GM12878 (cell line): Measurements from ENCODE around the gene HSPA4. TPM values are rescaled to one million over a fixed set of nuclear protein-coding genes. Genes with fewer than 3 reads are reported as not detected.
A peak's percentile ranks its signal among the peaks of the same experiment; 100 is the strongest.

Experiments
- ATAC-seq: fragments of 200-7000 bp; cut with Tn5 transposase; 3 replicates; pipeline ENCODE4 v1.9.1; 2020; ENCODE audit warnings: mild to moderate bottlenecking, moderate library complexity
- BruUV-seq: library from RNA; stranded (reverse); fragments of 400-500 nt; replicated peaks from 2 replicates; lab custom pipeline; 2021; lab: Mats Ljungman, UMichigan
- CTCF ChIA-PET: fragments of 300-600 bp; sonication (Branson Sonifier 250); formaldehyde crosslinking; extraction: SDS; loops from one replicate; lab custom pipeline; 2021; ENCODE audit warnings: inconsistent platforms; lab: Yijun Ruan, JAX
- POLR2A ChIA-PET: fragments of 350-600 bp; formaldehyde crosslinking; extraction: SDS; loops from one replicate; lab custom pipeline; 2021; ENCODE audit warnings: inconsistent platforms; lab: Charles Lee
- RAD21 ChIA-PET: fragments of 300-600 bp; sonication (Branson Sonifier 250); formaldehyde crosslinking; loops from one replicate; lab custom pipeline; 2023; ENCODE audit warnings: antibody characterized with exemption; ENCODE audit not compliant: unreplicated experiment; lab: Charles Lee
- SMC1A ChIA-PET: fragments of 300-600 bp; sonication (Branson Sonifier 250); formaldehyde crosslinking; loops from one replicate; lab custom pipeline; 2023; ENCODE audit not compliant: unreplicated experiment, uncharacterized antibody; lab: Charles Lee
- DNase-seq: peaks from one replicate; pipeline ENCODE4 v3.0.0-alpha.2; 2011; ENCODE audit warnings: low read depth, low spot score
- FAIRE-seq: peaks from 3 replicates; lab custom pipeline; 2011; peaks lifted over from hg19 to GRCh38; lab: Jason Lieb, UNC
- H2AFZ ChIP-seq: 2 replicates; pipeline ENCODE4 v1.6.0; 2011; ENCODE audit warnings: low read depth, low read length, control low read depth; ENCODE audit not compliant: control insufficient read depth
- H3K27ac ChIP-seq: 2 replicates; pipeline ENCODE4 v1.5.1; 2011; ENCODE audit warnings: control low read depth; ENCODE audit not compliant: control insufficient read depth, insufficient read depth
- H3K27me3 ChIP-seq, 2 experiments: replicated peaks in 1 of 2; 2 replicates each; pipeline versions ENCODE4 v1.6.0 to v1.6.1; 2011; ENCODE audit warnings: low read length in 1 of 2; ENCODE audit not compliant: control insufficient read depth in 2 of 2, insufficient read depth in 2 of 2
- H3K36me3 ChIP-seq, 2 experiments: 2 replicates each; pipeline ENCODE4 v1.5.1; 2011; ENCODE audit warnings: low read length in 1 of 2; ENCODE audit not compliant: control insufficient read depth in 2 of 2, insufficient read depth in 2 of 2
- H3K4me1 ChIP-seq: 2 replicates; pipeline ENCODE4 v1.6.1; 2011; ENCODE audit warnings: mild to moderate bottlenecking, low read length, moderate library complexity, mixed read lengths; ENCODE audit not compliant: control insufficient read depth, insufficient read depth
- H3K4me2 ChIP-seq: 2 replicates; pipeline ENCODE4 v1.6.0; 2011; ENCODE audit warnings: control low read depth; ENCODE audit not compliant: control insufficient read depth, insufficient read depth
- H3K4me3 ChIP-seq: fragments of 200-600 bp; sonication (generic); 2 replicates; pipeline ENCODE4 v1.5.1; 2016
- H3K79me2 ChIP-seq: 2 replicates; pipeline ENCODE4 v1.6.0; 2011; ENCODE audit warnings: low read length; ENCODE audit not compliant: control insufficient read depth, insufficient read depth
- H3K9ac ChIP-seq: 2 replicates; pipeline ENCODE4 v1.8.0; 2011; ENCODE audit warnings: low read length, control low read depth, mixed read lengths; ENCODE audit not compliant: control insufficient read depth, insufficient read depth
- H3K9me3 ChIP-seq: replicated peaks from 3 replicates; pipeline ENCODE4 v1.5.1; 2011; ENCODE audit warnings: mild to moderate bottlenecking, low read length; ENCODE audit not compliant: control insufficient read depth, insufficient read depth
- H4K20me1 ChIP-seq: 2 replicates; pipeline ENCODE4 v1.6.0; 2011; ENCODE audit not compliant: control insufficient read depth, insufficient read depth
- ESRRA ChIP-seq: IDR thresholded peaks from 2 replicates; pipeline ENCODE4 v1.6.1; 2012; ENCODE audit warnings: mild to moderate bottlenecking, low read length, improper control_type of control experiment
- HCFC1 ChIP-seq: fragments of 150-350 bp; IDR thresholded peaks from 2 replicates; pipeline ENCODE4 v1.6.1; 2014; ENCODE audit warnings: low read length
- HDAC2 ChIP-seq: fragments of 200-600 bp; sonication (generic); IDR thresholded peaks from 2 replicates; pipeline ENCODE4 v1.6.1; 2017
- MEF2B ChIP-seq: fragments of 450-650 bp; IDR thresholded peaks from 2 replicates; pipeline ENCODE4 v1.6.1; 2018; ENCODE audit warnings: mild to moderate bottlenecking, moderate library complexity; ENCODE audit not compliant: partially characterized antibody, poor library complexity, severe bottlenecking
- MTA3 ChIP-seq: IDR thresholded peaks from 2 replicates; pipeline ENCODE4 v1.6.1; 2012; ENCODE audit warnings: low read length, inconsistent platforms, borderline replicate concordance
- NRF1 ChIP-seq: conservative IDR thresholded peaks from 2 replicates; pipeline ENCODE4 v1.6.1; 2011; ENCODE audit warnings: mild to moderate bottlenecking, low read depth, low read length, improper control_type of control experiment
- RB1 ChIP-seq: fragments of 450-650 bp; formaldehyde crosslinking; IDR thresholded peaks from 2 replicates; pipeline ENCODE4 v1.6.1; 2017; ENCODE audit warnings: mild to moderate bottlenecking, borderline replicate concordance
- SIN3A ChIP-seq: IDR thresholded peaks from 2 replicates; pipeline ENCODE4 v1.6.1; 2012; ENCODE audit warnings: low read depth, low read length, improper control_type of control experiment
- SIX5 ChIP-seq: IDR thresholded peaks from 2 replicates; pipeline ENCODE4 v1.6.1; 2011; ENCODE audit warnings: mild to moderate bottlenecking, low read depth, low read length, moderate library complexity; ENCODE audit not compliant: severe bottlenecking
- SMC3 ChIP-seq: IDR thresholded peaks from 2 replicates; pipeline ENCODE4 v1.6.1; 2011; ENCODE audit warnings: low read length, improper control_type of control experiment, borderline replicate concordance
- SPI1 ChIP-seq: IDR thresholded peaks from 2 replicates; pipeline ENCODE4 v1.6.1; 2011; ENCODE audit warnings: low read depth, mild to moderate bottlenecking, low read length, moderate library complexity, borderline replicate concordance; ENCODE audit not compliant: insufficient read depth
- ZNF217 ChIP-seq: fragments of 450-650 bp; IDR thresholded peaks from 2 replicates; pipeline ENCODE4 v1.6.1; 2017; ENCODE audit warnings: antibody characterized with exemption, mild to moderate bottlenecking
- WGBS: methylation state at CpG from one replicate; pipeline ENCODE4 v1.1.6; 2016; ENCODE audit warnings: low lambda C conversion rate; ENCODE audit not compliant: insufficient replicate concordance, insufficient coverage; ENCODE audit errors: missing lambda C conversion rate; 5-methylcytosine and 5-hydroxymethylcytosine counted together
- in situ Hi-C: fragments of 300-500 bp; cut with MboI; formaldehyde crosslinking; loops from 9 replicates; pipeline ENCODE4 v1.14.3; 2018; ENCODE audit warnings: mixed read lengths
- intact Hi-C: fragments of 100-400 bp; cut with micrococcal nuclease; formaldehyde crosslinking; loops from one replicate; pipeline ENCODE4 v1.14.2; 2022; ENCODE audit not compliant: unreplicated experiment
- polyA plus RNA-seq, 11 experiments: library from polyadenylated mRNA; depleted of rRNA in 4 of 11; unstranded in 6 of 11; stranded (reverse) in 5 of 11; fragments of >200 nt; fragmentation: Nextera tagmentation in 4 of 11; fragmentation: Illumina TruSeq in 1 of 11; extraction: Ambion mirVana in 4 of 11; extraction: Trizol in 1 of 11; gene quantifications; 1 replicate in 1 of 11; 2 replicates in 10 of 11; pipeline versions ENCODE4 v1.2.1 to v1.2.3, GENCODE V29; 2011 to 2016; ENCODE audit warnings: inconsistent platforms in 2 of 11, missing spikeins in 2 of 11, low read depth in 1 of 11
- total RNA-seq, 4 experiments: library from RNA; depleted of rRNA in 3 of 4; stranded (reverse); fragments of >200 nt in 3 of 4; fragmentation: Illumina TruSeq in 1 of 4; extraction: Trizol in 1 of 4; gene quantifications; 2 replicates each; pipeline versions ENCODE4 v1.2.1 to v1.2.3, GENCODE V29; 2013 to 2021
- TF ChIP-seq, protein P1 (sequence below): fragments of 450-650 bp; IDR thresholded peaks from 2 replicates; pipeline ENCODE4 v1.6.1; 2017; ENCODE audit warnings: low read depth, mild to moderate bottlenecking, moderate library complexity
- TF ChIP-seq, protein P2 (sequence below): fragments of 450-650 bp; IDR thresholded peaks from 2 replicates; pipeline ENCODE4 v1.6.1; 2017; ENCODE audit warnings: mild to moderate bottlenecking

HSPA4 gene
- total and polyA plus RNA-seq, 10 of the 15 experiments (the other 5 are each of a cell fraction or from before 2014, with no cell fraction given) = 61.6 to 234 (median 116) TPM

DNA sequence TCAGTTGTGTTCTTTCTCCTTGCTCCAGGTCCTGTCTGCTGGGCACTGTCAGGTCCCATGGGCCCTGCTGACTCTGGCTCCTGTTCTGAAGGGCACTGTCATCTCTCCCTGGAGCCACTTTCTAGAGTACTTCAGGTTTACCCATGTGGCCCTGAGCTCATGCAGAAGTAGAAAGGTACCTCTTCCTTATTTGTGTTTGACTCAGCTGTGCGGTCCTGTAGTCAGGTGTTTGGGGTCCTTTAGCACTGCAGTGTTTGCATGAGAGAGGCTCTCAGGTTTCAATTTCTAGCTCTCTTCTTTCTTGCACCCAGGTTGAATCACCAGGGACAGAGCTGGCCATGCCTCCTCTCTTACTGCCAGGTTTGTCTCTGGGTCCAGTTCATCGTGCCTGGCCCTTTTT lies 71.5 kb downstream of the HSPA4 start:
- H3K9ac ChIP-seq = no peak overlapping the region
- no peak overlapping the region; the same call in 1 of the 2 replicates for H2AFZ ChIP-seq
- ChIA-PET SMC1A (interaction anchor here (0.8 to 1.1 kb wide), 2 partner anchors 15 to 114 kb away, joined by 3 read pairs; no protein-coding TSS in a partner anchor), CTCF (interaction anchor here (0.8 kb wide), 1 partner anchor 13 kb away, joined by 3 read pairs; no protein-coding TSS in a partner anchor), POLR2A (no interaction called here), RAD21 (interaction anchor here (1.2 to 2.2 kb wide), 2 partner anchors 9 to 164 kb away, joined by 3 to 8 read pairs; no protein-coding TSS in a partner anchor)
- 5% methylated on average over 2 of the region's 2 CpGs for WGBS
- no peaks in the 10 kb centered on the region; the same call in 1 of the 2 replicates for H3K4me1 ChIP-seq
- DNase-seq (no peak), ATAC-seq (peak; percentile 66), FAIRE-seq (no peak)
- no peaks in the 10 kb centered on the region for H3K36me3 ChIP-seq
- H3K79me2 ChIP-seq = no peaks in the 10 kb centered on the region
- in situ Hi-C loops (no loop called here), intact Hi-C loops (no loop called here)
- no peak overlapping the region for H3K4me2 ChIP-seq
- no peak overlapping the region for H3K27ac ChIP-seq
- H3K9me3 ChIP-seq = no peaks in the 10 kb centered on the region
- TF ChIP-seq ZNF217 (no peak), MTA3 (no peak), SPI1 (no peak; the same call in 1 of the 2 replicates)
- H3K27me3 ChIP-seq = no peaks in the 10 kb centered on the region; a peak in 1 of 4 replicates
- no TSS peak for BruUV-seq
- H3K4me3 ChIP-seq = no peak overlapping the region
- H4K20me1 ChIP-seq = no peaks in the 10 kb centered on the region; the same call in 1 of the 2 replicates

DNA sequence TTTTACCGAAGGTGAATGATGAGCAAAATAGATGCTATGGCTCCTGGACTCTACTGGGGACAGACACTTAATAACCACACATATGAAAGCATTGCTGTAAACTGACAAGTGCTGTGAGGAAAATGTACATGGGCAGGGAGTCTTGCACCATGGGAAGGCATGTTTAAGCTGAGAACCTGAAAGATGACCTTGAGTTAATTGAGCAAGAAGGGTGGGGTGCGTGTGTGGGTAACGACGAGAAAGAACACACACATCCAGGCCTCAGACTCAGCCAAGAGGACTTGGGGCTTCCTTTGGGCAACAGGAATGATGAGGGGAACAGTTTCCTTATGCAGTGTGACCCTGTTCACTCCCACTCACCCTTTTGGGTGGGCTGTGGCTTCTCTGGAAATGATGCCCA lies 73.1 kb downstream of the HSPA4 start:
- Histone ChIP-seq H3K9ac (no peak overlapping the region), H4K20me1 (no peaks in the 10 kb centered on the region; the same call in 1 of the 2 replicates), H3K4me2 (no peak overlapping the region), H2AFZ (no peak overlapping the region), H3K4me3 (no peak overlapping the region), H3K4me1 (no peaks in the 10 kb centered on the region; the same call in 1 of the 2 replicates), H3K36me3 (no peaks in the 10 kb centered on the region), H3K9me3 (no peaks in the 10 kb centered on the region), H3K27me3 (no peaks in the 10 kb centered on the region; a peak in 1 of 4 replicates), H3K79me2 (no peaks in the 10 kb centered on the region), H3K27ac (no peak overlapping the region)
- RAD21 ChIA-PET = no interaction called here
- POLR2A ChIA-PET = no interaction called here
- BruUV-seq = no TSS peak
- CTCF ChIA-PET = no interaction called here
- DNase-seq (no peak), ATAC-seq (no peak), FAIRE-seq (no peak)
- intact Hi-C loops (no loop called here), in situ Hi-C loops (no loop called here)
- SMC1A ChIA-PET = no interaction called here
- TF ChIP-seq NRF1 (no peak), HCFC1 (no peak), HDAC2 (no peak), ESRRA (no peak), SMC3 (no peak), SIX5 (no peak), MEF2B (no peak), SIN3A (no peak), SPI1 (no peak), RB1 (no peak)
- TF ChIP-seq, protein P1, sequence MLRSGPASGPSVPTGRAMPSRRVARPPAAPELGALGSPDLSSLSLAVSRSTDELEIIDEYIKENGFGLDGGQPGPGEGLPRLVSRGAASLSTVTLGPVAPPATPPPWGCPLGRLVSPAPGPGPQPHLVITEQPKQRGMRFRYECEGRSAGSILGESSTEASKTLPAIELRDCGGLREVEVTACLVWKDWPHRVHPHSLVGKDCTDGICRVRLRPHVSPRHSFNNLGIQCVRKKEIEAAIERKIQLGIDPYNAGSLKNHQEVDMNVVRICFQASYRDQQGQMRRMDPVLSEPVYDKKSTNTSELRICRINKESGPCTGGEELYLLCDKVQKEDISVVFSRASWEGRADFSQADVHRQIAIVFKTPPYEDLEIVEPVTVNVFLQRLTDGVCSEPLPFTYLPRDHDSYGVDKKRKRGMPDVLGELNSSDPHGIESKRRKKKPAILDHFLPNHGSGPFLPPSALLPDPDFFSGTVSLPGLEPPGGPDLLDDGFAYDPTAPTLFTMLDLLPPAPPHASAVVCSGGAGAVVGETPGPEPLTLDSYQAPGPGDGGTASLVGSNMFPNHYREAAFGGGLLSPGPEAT = no peak
- TF ChIP-seq, protein P2, sequence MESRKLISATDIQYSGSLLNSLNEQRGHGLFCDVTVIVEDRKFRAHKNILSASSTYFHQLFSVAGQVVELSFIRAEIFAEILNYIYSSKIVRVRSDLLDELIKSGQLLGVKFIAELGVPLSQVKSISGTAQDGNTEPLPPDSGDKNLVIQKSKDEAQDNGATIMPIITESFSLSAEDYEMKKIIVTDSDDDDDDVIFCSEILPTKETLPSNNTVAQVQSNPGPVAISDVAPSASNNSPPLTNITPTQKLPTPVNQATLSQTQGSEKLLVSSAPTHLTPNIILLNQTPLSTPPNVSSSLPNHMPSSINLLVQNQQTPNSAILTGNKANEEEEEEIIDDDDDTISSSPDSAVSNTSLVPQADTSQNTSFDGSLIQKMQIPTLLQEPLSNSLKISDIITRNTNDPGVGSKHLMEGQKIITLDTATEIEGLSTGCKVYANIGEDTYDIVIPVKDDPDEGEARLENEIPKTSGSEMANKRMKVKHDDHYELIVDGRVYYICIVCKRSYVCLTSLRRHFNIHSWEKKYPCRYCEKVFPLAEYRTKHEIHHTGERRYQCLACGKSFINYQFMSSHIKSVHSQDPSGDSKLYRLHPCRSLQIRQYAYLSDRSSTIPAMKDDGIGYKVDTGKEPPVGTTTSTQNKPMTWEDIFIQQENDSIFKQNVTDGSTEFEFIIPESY = no peak
- 81% methylated on average over 4 of the region's 4 CpGs for WGBS
